Subcutaneous adipose tissue (tissue), 4 donors: ENCODE measurements around the gene FBXO31. TPM values are rescaled to one million over a fixed set of nuclear protein-coding genes. Genes with fewer than 3 reads are reported as not detected.

ENCODE experiments used
- total RNA-seq, 4 donors: library from RNA; depleted of rRNA; stranded (reverse); fragments of >200 nt; gene quantifications; one replicate each; pipeline ENCODE4 v1.1.0, GENCODE V29; 2016
- TF ChIP-seq, protein P1 (sequence below): fragments of 450-650 bp; IDR thresholded peaks from one replicate; pipeline ENCODE4 v1.5.1; 2016; ENCODE audit warnings: low read depth, mild to moderate bottlenecking, control low read depth, antibody characterized with exemption, moderate library complexity

FBXO31 gene
- total RNA-seq, 4 donors from 2014 or later = 36.7 to 353 (median 76.1) TPM

DNA sequence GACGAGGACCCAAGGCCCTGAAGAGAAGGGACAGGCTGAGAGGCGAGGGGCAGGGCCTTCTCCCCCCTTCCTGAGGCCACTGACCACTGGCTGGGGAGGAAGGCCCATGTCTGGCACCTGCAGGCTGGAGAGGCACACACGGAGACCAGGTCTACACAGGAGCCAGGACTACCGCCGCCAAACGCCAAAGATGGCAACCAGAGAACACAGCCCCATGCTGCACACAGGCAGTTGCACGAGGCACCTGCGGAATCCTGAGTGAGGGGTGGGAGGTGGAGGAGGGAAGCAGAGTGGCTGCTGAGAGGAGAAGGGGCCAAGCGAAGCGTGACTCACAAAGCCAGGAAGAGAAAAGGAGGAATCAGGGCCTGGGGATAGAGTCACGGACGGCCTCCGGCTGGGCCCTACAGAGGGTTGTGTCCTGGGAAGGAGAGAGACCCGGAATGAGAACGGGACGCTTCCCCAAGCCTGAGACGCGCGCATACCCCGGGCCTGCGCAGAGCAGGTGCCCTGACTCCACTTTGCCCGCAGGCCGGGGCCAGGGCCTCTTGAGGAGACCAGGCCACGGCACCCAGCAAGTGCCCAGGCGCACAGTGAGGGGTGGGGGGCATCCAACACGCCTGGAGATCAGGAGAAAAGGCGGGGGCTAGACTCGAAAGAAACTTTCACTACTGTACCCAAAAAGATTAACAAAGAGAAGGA, 37.7 kb downstream of the FBXO31 start:
- TF ChIP-seq, protein P1, sequence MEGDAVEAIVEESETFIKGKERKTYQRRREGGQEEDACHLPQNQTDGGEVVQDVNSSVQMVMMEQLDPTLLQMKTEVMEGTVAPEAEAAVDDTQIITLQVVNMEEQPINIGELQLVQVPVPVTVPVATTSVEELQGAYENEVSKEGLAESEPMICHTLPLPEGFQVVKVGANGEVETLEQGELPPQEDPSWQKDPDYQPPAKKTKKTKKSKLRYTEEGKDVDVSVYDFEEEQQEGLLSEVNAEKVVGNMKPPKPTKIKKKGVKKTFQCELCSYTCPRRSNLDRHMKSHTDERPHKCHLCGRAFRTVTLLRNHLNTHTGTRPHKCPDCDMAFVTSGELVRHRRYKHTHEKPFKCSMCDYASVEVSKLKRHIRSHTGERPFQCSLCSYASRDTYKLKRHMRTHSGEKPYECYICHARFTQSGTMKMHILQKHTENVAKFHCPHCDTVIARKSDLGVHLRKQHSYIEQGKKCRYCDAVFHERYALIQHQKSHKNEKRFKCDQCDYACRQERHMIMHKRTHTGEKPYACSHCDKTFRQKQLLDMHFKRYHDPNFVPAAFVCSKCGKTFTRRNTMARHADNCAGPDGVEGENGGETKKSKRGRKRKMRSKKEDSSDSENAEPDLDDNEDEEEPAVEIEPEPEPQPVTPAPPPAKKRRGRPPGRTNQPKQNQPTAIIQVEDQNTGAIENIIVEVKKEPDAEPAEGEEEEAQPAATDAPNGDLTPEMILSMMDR = no peak

DNA sequence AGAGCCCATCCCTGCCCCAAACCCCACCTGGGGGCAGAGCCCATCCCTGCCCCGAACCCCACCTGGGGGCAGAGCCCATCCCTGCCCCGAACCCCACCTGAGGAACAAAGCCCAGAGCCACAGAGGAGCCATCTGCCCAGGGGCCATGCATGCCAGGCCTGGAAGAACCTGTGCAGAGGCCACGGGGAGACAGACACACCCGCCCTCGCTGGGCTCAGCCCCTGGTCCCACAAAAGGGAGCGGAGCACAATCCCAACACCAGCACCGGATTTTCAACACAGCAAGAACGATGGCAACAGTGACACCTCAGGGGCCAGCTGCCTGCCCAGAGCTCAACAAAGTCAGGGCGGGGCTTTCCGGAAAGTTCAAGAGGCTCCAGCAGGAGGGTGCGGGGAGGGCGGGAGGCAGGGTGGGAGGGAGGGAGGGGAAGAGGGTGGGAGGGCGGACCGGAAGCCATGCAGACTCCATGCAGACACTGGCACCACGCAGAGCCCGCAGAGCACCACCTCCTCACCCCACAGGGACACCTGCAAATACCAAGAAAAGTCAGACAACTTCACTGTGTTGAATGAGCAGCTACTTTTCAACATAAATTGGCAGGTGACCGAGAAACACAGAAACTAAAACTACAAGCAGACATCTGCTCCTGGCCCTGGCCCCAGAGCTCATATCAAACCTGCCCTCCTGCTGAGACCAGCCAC, 38.5 kb downstream of the FBXO31 start:
- TF ChIP-seq, protein P1 = no peak

DNA sequence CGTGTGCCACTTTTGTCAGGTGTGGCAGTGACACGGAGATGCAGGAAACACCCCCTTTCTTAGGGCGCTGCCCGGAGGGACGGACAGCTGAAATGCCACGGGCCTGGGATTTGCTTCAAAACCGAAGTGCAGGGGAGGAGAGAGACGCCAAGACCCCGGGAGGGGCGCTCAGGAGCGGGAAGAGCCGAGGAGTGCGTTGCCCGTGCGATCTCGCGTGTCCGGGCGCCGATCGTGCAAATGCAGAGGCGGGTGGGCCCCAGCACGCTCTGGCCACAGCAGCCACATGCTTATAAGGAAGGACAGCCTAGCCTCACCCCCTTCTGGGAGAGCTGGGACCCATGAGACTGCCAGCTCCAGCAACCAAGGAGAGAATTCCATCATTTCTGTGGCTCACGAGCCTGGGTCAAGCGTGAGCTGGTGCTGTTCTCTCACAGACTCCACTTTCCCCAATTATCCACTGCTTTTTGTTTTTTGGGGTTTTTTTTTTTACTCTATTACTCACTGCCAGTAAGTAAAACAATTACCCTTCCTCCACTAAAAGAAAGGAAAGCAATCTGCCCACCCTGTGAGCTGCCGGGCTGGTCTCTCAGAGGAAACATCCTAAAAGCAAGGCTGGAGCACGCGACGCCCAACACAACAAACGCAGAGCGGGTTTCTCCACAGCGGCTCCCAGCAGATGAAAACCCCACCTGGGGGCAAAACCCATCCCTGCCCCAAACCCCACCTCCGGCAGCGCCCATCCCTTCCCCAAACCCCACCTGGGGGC, 39.2 kb downstream of the FBXO31 start:
- TF ChIP-seq, protein P1 = no peak

DNA sequence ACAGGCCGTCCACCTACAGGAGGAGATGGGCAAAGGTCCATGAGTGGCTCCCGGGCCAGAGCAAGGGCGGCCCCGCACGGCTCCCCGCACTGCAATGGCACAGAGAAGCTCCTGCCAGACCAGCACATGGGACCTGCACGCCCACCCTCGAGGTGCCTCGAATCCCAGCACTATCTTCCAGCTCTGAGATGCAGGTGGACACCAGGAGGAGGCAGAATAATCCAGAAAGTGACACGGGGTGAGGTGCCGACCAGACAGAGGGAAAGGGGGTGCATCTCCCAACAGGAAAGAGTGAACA, 39.9 kb downstream of the FBXO31 start:
- TF ChIP-seq, protein P1 = no peak

DNA sequence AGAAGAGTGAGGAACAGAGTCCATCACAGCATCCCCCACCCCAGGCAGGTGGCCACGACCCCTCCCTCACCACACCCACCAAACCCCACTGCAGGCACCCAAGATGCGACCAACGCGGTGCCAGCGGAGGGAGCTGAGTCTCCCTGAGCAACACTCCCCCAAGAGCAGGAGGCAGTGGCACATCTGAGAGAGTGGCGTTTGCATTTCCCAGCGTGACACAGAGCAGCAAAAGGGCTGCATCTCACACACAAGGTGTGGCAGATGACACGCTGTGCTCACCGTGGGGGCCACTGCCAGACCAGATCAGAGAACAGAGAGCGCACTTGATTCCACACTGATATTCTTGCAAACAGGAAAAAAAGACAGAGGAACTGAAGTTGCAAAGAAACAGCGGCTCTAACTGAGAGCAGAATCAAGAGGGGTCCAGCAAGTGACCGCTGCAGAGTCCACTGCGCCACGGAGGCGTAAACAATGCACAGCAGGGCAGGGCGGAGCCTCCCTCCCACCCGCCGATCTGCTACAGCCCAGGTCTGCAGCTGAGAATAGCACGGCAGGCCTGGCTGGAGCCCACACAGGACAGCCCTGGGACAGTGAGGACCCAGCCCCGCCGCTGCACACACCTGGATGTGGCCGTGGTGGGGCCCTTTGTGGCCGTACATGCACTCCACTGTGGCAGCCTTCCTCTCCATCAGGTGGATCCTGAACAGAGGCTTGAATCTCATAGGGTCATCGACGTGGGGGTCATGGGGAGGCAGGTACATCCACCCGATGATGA, 40.4 kb downstream of the FBXO31 start:
- TF ChIP-seq, protein P1 = no peak

DNA sequence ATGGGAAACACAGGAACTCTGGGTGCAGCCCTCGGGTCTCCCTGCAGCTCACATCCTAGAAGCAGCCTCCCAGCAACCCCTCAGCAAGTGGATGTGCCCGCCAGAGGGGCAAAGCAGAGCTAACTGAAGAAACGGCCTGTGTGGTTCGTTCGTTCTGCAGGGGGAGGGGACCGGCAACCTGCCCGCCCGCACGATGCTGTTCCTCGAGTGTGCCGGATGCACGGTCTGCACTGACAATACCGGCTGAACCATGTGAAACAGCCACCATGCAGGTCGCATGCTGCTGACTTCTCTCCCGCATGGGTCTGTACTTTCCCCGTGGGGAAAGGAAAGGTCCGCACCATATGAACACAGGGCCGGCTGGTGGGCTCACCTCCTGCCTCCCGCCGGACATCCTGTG, 41.1 kb downstream of the FBXO31 start:
- TF ChIP-seq, protein P1 = no peak

DNA sequence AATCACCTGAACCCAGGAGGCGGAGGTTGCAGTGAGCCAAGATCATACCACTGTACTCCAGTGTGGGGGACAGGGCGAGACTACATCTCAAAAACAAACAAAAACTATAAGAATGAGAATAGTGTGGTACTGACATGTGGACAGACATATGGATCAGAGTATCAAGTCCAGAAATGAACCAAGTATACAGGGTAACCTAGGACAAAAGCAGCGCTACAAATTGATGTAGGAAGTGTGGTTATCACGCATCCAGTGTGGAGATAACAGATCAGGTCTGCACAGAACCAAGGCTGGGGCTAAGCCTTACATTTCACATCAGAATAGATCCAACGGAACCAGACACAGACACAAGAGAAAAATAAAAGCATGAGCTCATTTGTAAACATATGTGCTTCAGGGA, 43.4 kb downstream of the FBXO31 start:
- TF ChIP-seq, protein P1 = no peak
